Stimulated activated CD4-positive, alpha-beta T cell treated with anti-CD3 and anti-CD28 coated beads, Interleukin-4, amount 100 ng/mL, for 48 hours (primary cell): ENCODE measurements around the gene TMEM39A.

Experiments
- DNase-seq, 2 donors: peaks; one replicate each; pipeline ENCODE4 v3.0.0-alpha.2; 2020; ENCODE audit warnings: low read depth in 2 of 2

The TMEM39A gene

GRCh38 chr3:119463171-119464169, at the start of gene TMEM39A:
Gene TMEM39A (minus strand): TSS chr3:119463615. CDS start chr3:119462074, 1,541 bp downstream.
- peak; percentile 98 for DNase-seq

- no peak for DNase-seq
These were observed 47.3 kb upstream of the TMEM39A start for GRCh38 chr3:119510690-119511089.

- peak in 1 of 2 donors; percentile 10 for DNase-seq
These were observed 44.9 kb upstream of the TMEM39A start for GRCh38 chr3:119508172-119508845.

GRCh38 chr3:119507404-119507803, 44.0 kb upstream of the TMEM39A start:
- no peak for DNase-seq

GRCh38 chr3:119506631-119507030, 43.2 kb upstream of the TMEM39A start:
- no peak for DNase-seq

- DNase-seq, result no peak
These were observed 37.5 kb upstream of the TMEM39A start for GRCh38 chr3:119500901-119501300.

GRCh38 chr3:119500265-119500664, 36.9 kb upstream of the TMEM39A start:
- DNase-seq, result no peak

GRCh38 chr3:119498186-119499011, 35.0 kb upstream of the TMEM39A start, which contains the start of gene TIMMDC1:
Gene TIMMDC1 (plus strand): TSS chr3:119498547. CDS start chr3:119498734, 187 bp downstream.
- peak; percentile 92 to 95 for DNase-seq

GRCh38 chr3:119497820-119498185, 34.4 kb upstream of the TMEM39A start:
- no peak for DNase-seq

GRCh38 chr3:119494597-119494996, 31.2 kb upstream of the TMEM39A start:
- no peak for DNase-seq

- no peak for DNase-seq
These were observed 29.4 kb upstream of the TMEM39A start for GRCh38 chr3:119492810-119493209.

GRCh38 chr3:119492128-119492527, 28.7 kb upstream of the TMEM39A start:
- DNase-seq, result no peak

- no peak for DNase-seq
These were observed 26.7 kb upstream of the TMEM39A start for GRCh38 chr3:119490153-119490552.

GRCh38 chr3:119485563-119485962, 22.1 kb upstream of the TMEM39A start:
- no peak for DNase-seq

GRCh38 chr3:119483101-119483500, 19.7 kb upstream of the TMEM39A start:
- no peak for DNase-seq

- DNase-seq, result no peak
These were observed 17.7 kb upstream of the TMEM39A start for GRCh38 chr3:119481079-119481478.

- no peak for DNase-seq
These were observed 7.5 kb upstream of the TMEM39A start for GRCh38 chr3:119470866-119471265.

GRCh38 chr3:119469418-119470189, 6.2 kb upstream of the TMEM39A start:
- no peak for DNase-seq

GRCh38 chr3:119468041-119468440, 4.6 kb upstream of the TMEM39A start:
- DNase-seq, result no peak

- DNase-seq, result no peak
These were observed 6.2 kb downstream of the TMEM39A start for GRCh38 chr3:119457246-119457645.

- no peak for DNase-seq
These were observed 6.9 kb downstream of the TMEM39A start for GRCh38 chr3:119456469-119456868.
